SK-N-SH (cell line): ENCODE data around the gene SYNE2. TPM values are rescaled to one million over a fixed set of nuclear protein-coding genes. Genes with fewer than 3 reads are reported as not detected.

Experiments used
- CTCF ChIA-PET: fragments of 300-600, 350-600 bp; formaldehyde crosslinking; extraction: SDS; loops from one replicate; lab custom pipeline; 2021; lab: Yijun Ruan, JAX
- POLR2A ChIA-PET: fragments of 350-600 bp; sonication (Branson Sonifier 250); formaldehyde crosslinking; extraction: SDS; loops from one replicate; lab custom pipeline; 2020; ENCODE audit warnings: antibody characterized with exemption, inconsistent platforms; lab: Yijun Ruan, JAX
- DNase-seq: peaks from one replicate; pipeline ENCODE4 v3.0.0; 2012
- H2AFZ ChIP-seq: fragments of 200-600 bp; sonication (generic); 2 replicates; pipeline ENCODE4 v1.8.1; 2016; ENCODE audit warnings: antibody characterized with exemption, mild to moderate bottlenecking, low read depth
- H3F3A ChIP-seq: fragments of 200-600 bp; sonication (generic); replicated peaks from 2 replicates; pipeline ENCODE3; 2016; ENCODE audit warnings: antibody characterized with exemption, mild to moderate bottlenecking; ENCODE audit not compliant: insufficient read depth
- H3K27ac ChIP-seq, 2 experiments: fragments of 200-500 bp in 1 of 2; fragments of 200-600 bp in 1 of 2; sonication (Bioruptor generic) in 1 of 2; sonication (generic), shearing (Covaris generic) in 1 of 2; 2 replicates each; pipeline versions ENCODE4 v1.5.1 to v1.6.1; 2014 to 2016; ENCODE audit warnings: low read depth in 2 of 2, inconsistent platforms in 1 of 2, low read length in 1 of 2, mild to moderate bottlenecking in 1 of 2, mixed read lengths in 1 of 2
- H3K27me3 ChIP-seq: fragments of 200-600 bp; sonication (generic), shearing (Covaris generic); 2 replicates; pipeline ENCODE4 v1.6.1; 2016; ENCODE audit warnings: mixed run types; ENCODE audit not compliant: insufficient read depth
- H3K36me3 ChIP-seq, 2 experiments: fragments of 200-500 bp in 1 of 2; fragments of 200-600 bp in 1 of 2; sonication (Bioruptor generic) in 1 of 2; sonication (generic) in 1 of 2; replicated peaks in 1 of 2; 2 replicates each; pipeline versions ENCODE3 to v1.5.1; 2014 to 2016; ENCODE audit warnings: low read length in 1 of 2, mild to moderate bottlenecking in 1 of 2; ENCODE audit not compliant: insufficient read depth in 2 of 2, control insufficient read depth in 1 of 2
- H3K4me1 ChIP-seq, 2 experiments: fragments of 200-500 bp in 1 of 2; fragments of 200-600 bp in 1 of 2; sonication (Bioruptor generic) in 1 of 2; sonication (generic), shearing (Covaris generic) in 1 of 2; 2 replicates each; pipeline versions ENCODE4 v1.5.1 to v1.6.1; 2014 to 2016; ENCODE audit warnings: low read depth in 1 of 2, low read length in 1 of 2, mixed run types in 1 of 2; ENCODE audit not compliant: insufficient read depth in 2 of 2, control insufficient read depth in 1 of 2
- H3K4me2 ChIP-seq: fragments of 200-600 bp; sonication (generic), shearing (Covaris generic); 2 replicates; pipeline ENCODE4 v1.6.1; 2017; ENCODE audit warnings: mixed run types
- H3K4me3 ChIP-seq, 2 experiments: fragments of 200-500 bp in 1 of 2; fragments of 200-600 bp in 1 of 2; sonication (Bioruptor generic) in 1 of 2; sonication (generic), shearing (Covaris generic) in 1 of 2; 2 replicates each; pipeline versions ENCODE4 v1.5.1 to v1.8.1; 2014 to 2016; ENCODE audit warnings: low read depth in 2 of 2, inconsistent platforms in 1 of 2, low read length in 1 of 2, mild to moderate bottlenecking in 1 of 2, mixed read lengths in 1 of 2, moderate library complexity in 1 of 2
- H3K79me2 ChIP-seq: fragments of 200-600 bp; sonication (generic); 2 replicates; pipeline ENCODE4 v1.8.1; 2017; ENCODE audit warnings: mild to moderate bottlenecking; ENCODE audit not compliant: insufficient read depth
- H3K9ac ChIP-seq: fragments of 200-600 bp; sonication (generic); 2 replicates; pipeline ENCODE4 v1.6.1; 2017; ENCODE audit warnings: mixed run types
- H3K9me2 ChIP-seq: fragments of 200-600 bp; sonication (generic); 2 replicates; pipeline ENCODE4 v1.6.1; 2017; ENCODE audit warnings: mixed run types
- H3K9me3 ChIP-seq: fragments of 200-600 bp; sonication (generic); 2 replicates; pipeline ENCODE4 v1.6.1; 2017; ENCODE audit warnings: mixed run types, mild to moderate bottlenecking, moderate library complexity
- H4K20me1 ChIP-seq: fragments of 200-600 bp; sonication (generic); 2 replicates; pipeline ENCODE4 v1.6.1; 2017; ENCODE audit warnings: mild to moderate bottlenecking, mixed run types; ENCODE audit not compliant: insufficient read depth
- ELF1 ChIP-seq: IDR thresholded peaks from 2 replicates; pipeline ENCODE4 v1.4.0; 2012
- EZH2phosphoT487 ChIP-seq: fragments of 200-600 bp; sonication (generic); IDR thresholded peaks from 2 replicates; pipeline ENCODE4 v1.6.1; 2017; ENCODE audit warnings: low read depth, mixed run types, mild to moderate bottlenecking, antibody characterized with exemption, moderate library complexity, borderline replicate concordance
- FOXJ3 ChIP-seq: sonication (generic); formaldehyde crosslinking; IDR thresholded peaks from 2 replicates; pipeline ENCODE4 v1.5.1; 2020; ENCODE audit warnings: mild to moderate bottlenecking, missing genetic modification reagents
- GATA2 ChIP-seq: sonication (generic); formaldehyde crosslinking; IDR thresholded peaks from 2 replicates; pipeline ENCODE4 v1.5.0; 2020; ENCODE audit warnings: mild to moderate bottlenecking, missing genetic modification reagents
- JUND ChIP-seq: IDR thresholded peaks from 2 replicates; pipeline ENCODE4 v1.4.0; 2012
- MAX ChIP-seq: IDR thresholded peaks from 2 replicates; pipeline ENCODE4 v1.4.0; 2012; ENCODE audit warnings: low read depth
- MEF2A ChIP-seq: IDR thresholded peaks from 2 replicates; pipeline ENCODE4 v1.4.0; 2012; ENCODE audit warnings: low read depth, borderline replicate concordance
- MXI1 ChIP-seq: IDR thresholded peaks from 2 replicates; pipeline ENCODE4 v1.6.1; 2012; ENCODE audit warnings: mild to moderate bottlenecking, low read depth, low read length, improper control_type of control experiment
- NFIC ChIP-seq: IDR thresholded peaks from 2 replicates; pipeline ENCODE4 v1.4.0; 2012; ENCODE audit warnings: borderline replicate concordance
- NRF1 ChIP-seq: IDR thresholded peaks from 2 replicates; pipeline ENCODE4 v1.6.1; 2012; ENCODE audit warnings: low read depth, mild to moderate bottlenecking, low read length
- PBX3 ChIP-seq: IDR thresholded peaks from 2 replicates; pipeline ENCODE4; 2012
- RAD21 ChIP-seq: IDR thresholded peaks from 2 replicates; pipeline ENCODE4 v1.6.1; 2012; ENCODE audit warnings: mild to moderate bottlenecking, low read length
- RFX5 ChIP-seq: IDR thresholded peaks from 2 replicates; pipeline ENCODE4 v1.6.1; 2012; ENCODE audit warnings: mild to moderate bottlenecking, improper control_type of control experiment, low read length
- RXRA ChIP-seq: IDR thresholded peaks from 2 replicates; pipeline ENCODE4 v1.4.0; 2012; ENCODE audit warnings: low read depth, mild to moderate bottlenecking, borderline replicate concordance
- SMC3 ChIP-seq: IDR thresholded peaks from 2 replicates; pipeline ENCODE4 v1.6.1; 2012; ENCODE audit warnings: low read depth, low read length, improper control_type of control experiment
- TCF12 ChIP-seq: IDR thresholded peaks from 2 replicates; pipeline ENCODE4 v1.4.0; 2012
- YY1 ChIP-seq: IDR thresholded peaks from 2 replicates; pipeline ENCODE4 v1.4.0; 2012; ENCODE audit warnings: low read depth, mild to moderate bottlenecking
- WGBS: methylation state at CpG from one replicate; pipeline ENCODE4 v1.1.6; 2017; ENCODE audit warnings: low lambda C conversion rate; 5-methylcytosine and 5-hydroxymethylcytosine counted together
- polyA plus RNA-seq, 3 experiments: library from polyadenylated mRNA; depleted of rRNA; stranded (reverse); fragments of >200 nt; gene quantifications; 2 replicates each; pipeline ENCODE4 v1.2.3, GENCODE V29; 2012

The SYNE2 gene
- polyA plus RNA-seq, 1 of the 3 experiments (the other 2 are of a cell fraction), result 7.1 TPM

GRCh38 chr14:64005822-64006221, 153.0 kb downstream of the SYNE2 start:
- Histone ChIP-seq H3K36me3 (peaks cover 3 to 18% of the 10 kb centered on the region in 2 experiments), H3K4me3 (no peak overlapping the region), H3K4me2 (no peak overlapping the region), H3K27ac (no peak overlapping the region), H3K9ac (no peak overlapping the region), H3K79me2 (no peaks in the 10 kb centered on the region), H4K20me1 (no peaks in the 10 kb centered on the region), H2AFZ (no peak overlapping the region), H3K9me2 (no peaks in the 10 kb centered on the region), H3K27me3 (no peaks in the 10 kb centered on the region), H3K9me3 (no peaks in the 10 kb centered on the region), H3F3A (no peaks in the 10 kb centered on the region), H3K4me1 (no peaks in the 10 kb centered on the region)
- POLR2A ChIA-PET, result no interaction called here
- 95% methylated on average over 2 of the region's 2 CpGs for WGBS
- CTCF ChIA-PET, result no interaction called here
- TF ChIP-seq RFX5 (no peak), PBX3 (no peak), MEF2A (no peak), NFIC (no peak), MAX (no peak), EZH2phosphoT487 (no peak), NRF1 (no peak), JUND (no peak), RAD21 (no peak), YY1 (no peak)
- DNase-seq, result no peak

GRCh38 chr14:64008016-64008415, 155.2 kb downstream of the SYNE2 start:
- Histone ChIP-seq H3K9me3 (no peaks in the 10 kb centered on the region), H3F3A (no peaks in the 10 kb centered on the region), H3K4me1 (no peaks in the 10 kb centered on the region), H2AFZ (no peak overlapping the region), H3K27me3 (no peaks in the 10 kb centered on the region), H3K79me2 (no peaks in the 10 kb centered on the region), H3K4me2 (no peak overlapping the region), H3K4me3 (no peak overlapping the region), H4K20me1 (no peaks in the 10 kb centered on the region), H3K9ac (no peak overlapping the region), H3K36me3 (peaks cover 0 to 12% of the 10 kb centered on the region in 2 experiments), H3K27ac (no peak overlapping the region), H3K9me2 (no peaks in the 10 kb centered on the region)
- CTCF ChIA-PET, result no interaction called here
- POLR2A ChIA-PET, result no interaction called here
- DNase-seq, result no peak
- TF ChIP-seq GATA2 (CRISPR knock-in tag) (no peak), PBX3 (no peak), MXI1 (no peak), EZH2phosphoT487 (no peak), SMC3 (no peak), ELF1 (no peak), RXRA (no peak), TCF12 (no peak), FOXJ3 (no peak)
- 97% methylated on average over 2 of the region's 2 CpGs for WGBS
